Spinal cord (tissue), 10 donors: ENCODE data around the gene TMEM232. TPM values are rescaled to one million over a fixed set of nuclear protein-coding genes. Genes with fewer than 3 reads are reported as not detected.

Experiments
- DNase-seq, 6 donors: peaks; one replicate each; pipeline versions ENCODE4 v3.0.0 to v3.0.0-alpha.2; 2013 to 2015; ENCODE audit warnings: low spot score in 6 of 6, low read depth in 4 of 6
- H3K27ac ChIP-seq: one replicate; pipeline ENCODE4 v1.5.1; 2013; ENCODE audit warnings: low read depth, low read length, control low read depth
- H3K27me3 ChIP-seq: one replicate; pipeline ENCODE4 v1.6.1; 2013; ENCODE audit warnings: low read length; ENCODE audit not compliant: control insufficient read depth, insufficient read depth
- H3K36me3 ChIP-seq: one replicate; pipeline ENCODE4 v1.6.1; 2013; ENCODE audit warnings: low read length; ENCODE audit not compliant: control insufficient read depth, insufficient read depth
- H3K4me1 ChIP-seq: one replicate; pipeline ENCODE4 v1.6.1; 2013; ENCODE audit warnings: low read length; ENCODE audit not compliant: control insufficient read depth, insufficient read depth
- H3K4me3 ChIP-seq: one replicate; pipeline ENCODE4 v1.5.1; 2013; ENCODE audit warnings: low read depth, low read length, control low read depth
- H3K9me3 ChIP-seq: one replicate; pipeline ENCODE4 v1.6.1; 2013; ENCODE audit warnings: low read length; ENCODE audit not compliant: control insufficient read depth, insufficient read depth
- WGBS: methylation state at CpG from one replicate; pipeline ENCODE4 v1.1.5; 2013; ENCODE audit warnings: missing lambda C conversion rate; ENCODE audit not compliant: insufficient coverage; 5-methylcytosine and 5-hydroxymethylcytosine counted together
- polyA plus RNA-seq, 2 donors: library from polyadenylated mRNA; unstranded; fragments of 120-200 nt; gene quantifications; one replicate each; pipeline ENCODE4 v1.2.1, GENCODE V29; 2013; ENCODE audit not compliant: insufficient read length in 2 of 2
- small RNA-seq: library from RNA; depleted of rRNA; stranded (forward); fragments of <200 nt; gene quantifications from one replicate; pipeline ENCODE3, GENCODE V24; 2014; ENCODE audit warnings: low replicate concordance
- total RNA-seq, 2 donors: library from RNA; depleted of rRNA in 1 of 2; stranded (reverse); fragments of 120-200 nt in 1 of 2; fragments of >200 nt in 1 of 2; gene quantifications; one replicate each; pipeline versions ENCODE4 v1.2.3 to v1.2.4, GENCODE V29; 2013 to 2014
- donor health status: healthy.

The TMEM232 gene
- total and polyA plus RNA-seq, 4 donors: 6.0 to 21.1 (median 15.8) TPM

DNA sequence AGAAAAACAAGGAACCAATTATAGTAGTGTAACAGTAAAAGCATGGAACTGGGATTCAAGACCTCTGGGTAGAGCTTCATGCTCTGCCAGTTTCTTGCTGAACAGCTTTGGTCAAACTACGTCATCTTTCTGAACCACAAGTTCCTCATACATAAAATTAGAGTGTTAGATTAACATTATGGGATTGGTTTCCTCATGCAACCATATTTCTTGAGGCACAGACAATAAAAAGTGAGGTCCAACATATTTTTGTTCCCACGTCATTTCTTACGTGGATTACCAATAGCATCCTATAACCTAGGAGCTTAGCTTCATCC lies 354.8 kb downstream of the TMEM232 start:
- no peaks in the 10 kb centered on the region for H3K9me3 ChIP-seq
- no peak for DNase-seq
- no peak overlapping the region for H3K4me3 ChIP-seq
- H3K27me3 ChIP-seq: no peaks in the 10 kb centered on the region
- WGBS: 100% methylated on average over 2 of the region's 3 CpGs
- peaks cover 3% of the 10 kb centered on the region for H3K4me1 ChIP-seq
- no peak overlapping the region for H3K27ac ChIP-seq
- no peaks in the 10 kb centered on the region for H3K36me3 ChIP-seq

- Histone ChIP-seq H3K36me3 (no peaks in the 10 kb centered on the region), H3K9me3 (no peaks in the 10 kb centered on the region), H3K27me3 (no peaks in the 10 kb centered on the region), H3K4me1 (peaks cover 2% of the 10 kb centered on the region), H3K4me3 (no peak overlapping the region), H3K27ac (no peak overlapping the region)
- DNase-seq: no peak
- WGBS: no CpG with 5 or more reads among the region's 1 CpG
Observed at GRCh38 chr5:110371011-110371724, 355.3 kb downstream of the TMEM232 start.

Small RNA genes within 50 kb of the gene (small RNA-seq; reads per million reads assigned to genes)
- gene MIR548F3 (not detected), gene RF00432 (not detected)

Other genes starting within 250 kb of the TMEM232 start
- 100 to 1,000 TPM in 1 of 2 donors, 10 to 100 TPM in 1; 57.5 to 135 TPM for gene SLC25A46, start 12.3 kb upstream of the TMEM232 start, total RNA-seq
- gene SLC25A46, start 12.3 kb upstream of the TMEM232 start, polyA plus RNA-seq: 10 to 100 TPM; 42.4 to 64.0 TPM